Loucy (cell line): Measurements from ENCODE around the gene GPC5.

Experiments used
- H2AFZ ChIP-seq: fragments of 200-600 bp; sonication (generic); 2 replicates; pipeline ENCODE4 v1.6.0; 2016; ENCODE audit warnings: antibody characterized with exemption, mild to moderate bottlenecking, low read length, moderate library complexity
- H3F3A ChIP-seq: fragments of 200-600 bp; 2 replicates; pipeline ENCODE4 v1.6.0; 2016; ENCODE audit warnings: antibody characterized with exemption, low read depth, mild to moderate bottlenecking
- H3K27me3 ChIP-seq: fragments of 200-600 bp; sonication (generic); 2 replicates; pipeline ENCODE4 v1.6.1; 2014; ENCODE audit warnings: low read length, mild to moderate bottlenecking; ENCODE audit not compliant: insufficient read depth, poor library complexity, severe bottlenecking
- H3K36me3 ChIP-seq: fragments of 200-600 bp; sonication (generic); 2 replicates; pipeline ENCODE4 v1.6.1; 2016; ENCODE audit warnings: low read length; ENCODE audit not compliant: insufficient read depth
- H3K4me1 ChIP-seq: fragments of 200-600 bp; sonication (generic); 2 replicates; pipeline ENCODE4 v1.5.1; 2014; ENCODE audit warnings: low read length, mild to moderate bottlenecking; ENCODE audit not compliant: insufficient read depth, poor library complexity, severe bottlenecking
- H3K4me2 ChIP-seq: fragments of 200-600 bp; sonication (generic); 2 replicates; pipeline ENCODE4 v1.6.0; 2014; ENCODE audit warnings: antibody characterized with exemption, low read length, low read depth, mild to moderate bottlenecking; ENCODE audit not compliant: poor library complexity, severe bottlenecking
- H3K4me3 ChIP-seq: fragments of 200-600 bp; sonication (generic); 2 replicates; pipeline ENCODE4 v1.5.1; 2014; ENCODE audit warnings: low read length, mild to moderate bottlenecking, mixed read lengths; ENCODE audit not compliant: poor library complexity, severe bottlenecking
- H3K79me2 ChIP-seq: fragments of 200-600 bp; sonication (generic); 2 replicates; pipeline ENCODE4 v1.6.1; 2014; ENCODE audit warnings: low read length; ENCODE audit not compliant: insufficient read depth
- H3K9ac ChIP-seq: fragments of 200-600 bp; sonication (generic); 2 replicates; pipeline ENCODE4 v1.6.0; 2014; ENCODE audit warnings: mild to moderate bottlenecking, low read depth, low read length, moderate library complexity; ENCODE audit not compliant: poor library complexity, severe bottlenecking
- H3K9me2 ChIP-seq: fragments of 200-600 bp; sonication (generic); replicated peaks from 2 replicates; pipeline ENCODE4 v1.6.1; 2016; ENCODE audit warnings: low read depth, low read length, mixed read lengths
- H3K9me3 ChIP-seq: fragments of 200-600 bp; sonication (generic); 2 replicates; pipeline ENCODE4 v1.6.1; 2014; ENCODE audit warnings: mild to moderate bottlenecking, antibody characterized with exemption, low read length, low read depth; ENCODE audit not compliant: insufficient read depth
- H4K20me1 ChIP-seq: fragments of 200-600 bp; sonication (generic); 2 replicates; pipeline ENCODE4 v1.6.0; 2014; ENCODE audit warnings: antibody characterized with exemption, low read length, mild to moderate bottlenecking; ENCODE audit not compliant: insufficient read depth, poor library complexity, severe bottlenecking
- EZH2phosphoT487 ChIP-seq: fragments of 200-600 bp; IDR thresholded peaks from 2 replicates; pipeline ENCODE4 v1.6.1; 2018; ENCODE audit warnings: antibody characterized with exemption, mild to moderate bottlenecking, moderate library complexity, borderline replicate concordance
- TF ChIP-seq, protein P1 (sequence below): fragments of 200-600 bp; sonication (generic); conservative IDR thresholded peaks from 2 replicates; pipeline ENCODE4 v1.5.1; 2014; ENCODE audit warnings: mild to moderate bottlenecking, antibody characterized with exemption, low read length

GPC5 gene

DNA sequence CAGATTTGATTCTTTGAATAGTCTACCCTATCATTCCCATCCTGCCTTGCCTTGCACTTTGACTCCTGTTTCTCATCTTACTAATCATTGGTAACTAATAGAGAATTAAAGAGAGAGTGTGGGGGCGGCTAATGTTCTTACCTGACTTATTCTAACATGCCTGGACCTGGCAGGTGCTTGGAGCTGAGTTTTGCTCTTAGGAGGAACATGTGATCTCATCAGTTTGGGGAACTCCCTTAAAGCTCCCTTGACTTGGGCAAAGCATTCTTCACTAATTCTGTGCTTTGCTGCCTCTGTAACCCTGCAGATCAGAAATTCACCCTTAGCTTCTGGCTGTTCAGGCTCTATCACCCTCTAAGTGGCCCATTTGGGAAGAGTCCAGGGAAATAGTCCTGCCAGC is 861.1 kb downstream of the GPC5 start:
- TF ChIP-seq, protein P1, sequence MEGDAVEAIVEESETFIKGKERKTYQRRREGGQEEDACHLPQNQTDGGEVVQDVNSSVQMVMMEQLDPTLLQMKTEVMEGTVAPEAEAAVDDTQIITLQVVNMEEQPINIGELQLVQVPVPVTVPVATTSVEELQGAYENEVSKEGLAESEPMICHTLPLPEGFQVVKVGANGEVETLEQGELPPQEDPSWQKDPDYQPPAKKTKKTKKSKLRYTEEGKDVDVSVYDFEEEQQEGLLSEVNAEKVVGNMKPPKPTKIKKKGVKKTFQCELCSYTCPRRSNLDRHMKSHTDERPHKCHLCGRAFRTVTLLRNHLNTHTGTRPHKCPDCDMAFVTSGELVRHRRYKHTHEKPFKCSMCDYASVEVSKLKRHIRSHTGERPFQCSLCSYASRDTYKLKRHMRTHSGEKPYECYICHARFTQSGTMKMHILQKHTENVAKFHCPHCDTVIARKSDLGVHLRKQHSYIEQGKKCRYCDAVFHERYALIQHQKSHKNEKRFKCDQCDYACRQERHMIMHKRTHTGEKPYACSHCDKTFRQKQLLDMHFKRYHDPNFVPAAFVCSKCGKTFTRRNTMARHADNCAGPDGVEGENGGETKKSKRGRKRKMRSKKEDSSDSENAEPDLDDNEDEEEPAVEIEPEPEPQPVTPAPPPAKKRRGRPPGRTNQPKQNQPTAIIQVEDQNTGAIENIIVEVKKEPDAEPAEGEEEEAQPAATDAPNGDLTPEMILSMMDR, result no peak
- Histone ChIP-seq H2AFZ (no peak overlapping the region), H3K27me3 (no peaks in the 10 kb centered on the region), H3K9me3 (no peaks in the 10 kb centered on the region), H4K20me1 (no peaks in the 10 kb centered on the region), H3K79me2 (no peaks in the 10 kb centered on the region), H3K9ac (no peak overlapping the region), H3K4me1 (no peaks in the 10 kb centered on the region), H3K9me2 (no peaks in the 10 kb centered on the region), H3K36me3 (no peaks in the 10 kb centered on the region), H3K4me3 (no peak overlapping the region), H3K4me2 (no peak overlapping the region), H3F3A (no peaks in the 10 kb centered on the region)

DNA sequence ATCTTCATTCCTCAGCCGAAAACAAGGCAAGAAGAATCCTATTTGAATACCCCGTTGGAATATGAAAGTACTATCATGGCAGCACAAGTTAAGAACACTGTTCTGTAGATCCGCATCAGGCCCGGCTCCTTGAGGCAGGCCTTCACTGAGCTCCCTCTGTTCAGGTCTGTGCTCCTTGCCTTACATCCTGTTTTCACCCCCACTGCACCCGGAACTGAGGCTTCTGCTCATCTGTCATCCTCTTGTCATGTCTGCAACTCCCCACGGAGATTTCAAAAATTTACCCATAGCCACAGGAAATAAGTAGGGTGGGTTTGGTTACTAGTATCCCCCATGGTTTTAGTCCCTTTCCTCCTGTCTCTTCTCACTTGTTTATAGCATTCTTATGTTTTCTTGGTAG is 861.9 kb downstream of the GPC5 start:
- Histone ChIP-seq H4K20me1 (no peaks in the 10 kb centered on the region), H3K4me1 (no peaks in the 10 kb centered on the region), H3K4me3 (no peak overlapping the region), H3K79me2 (no peaks in the 10 kb centered on the region), H3K9me2 (no peaks in the 10 kb centered on the region), H3K4me2 (no peak overlapping the region), H3K27me3 (no peaks in the 10 kb centered on the region), H3K9me3 (no peaks in the 10 kb centered on the region), H3F3A (no peaks in the 10 kb centered on the region), H2AFZ (no peak overlapping the region), H3K9ac (no peak overlapping the region), H3K36me3 (no peaks in the 10 kb centered on the region)
- TF ChIP-seq, protein P1, result no peak
- TF ChIP-seq EZH2phosphoT487, result no peak

DNA sequence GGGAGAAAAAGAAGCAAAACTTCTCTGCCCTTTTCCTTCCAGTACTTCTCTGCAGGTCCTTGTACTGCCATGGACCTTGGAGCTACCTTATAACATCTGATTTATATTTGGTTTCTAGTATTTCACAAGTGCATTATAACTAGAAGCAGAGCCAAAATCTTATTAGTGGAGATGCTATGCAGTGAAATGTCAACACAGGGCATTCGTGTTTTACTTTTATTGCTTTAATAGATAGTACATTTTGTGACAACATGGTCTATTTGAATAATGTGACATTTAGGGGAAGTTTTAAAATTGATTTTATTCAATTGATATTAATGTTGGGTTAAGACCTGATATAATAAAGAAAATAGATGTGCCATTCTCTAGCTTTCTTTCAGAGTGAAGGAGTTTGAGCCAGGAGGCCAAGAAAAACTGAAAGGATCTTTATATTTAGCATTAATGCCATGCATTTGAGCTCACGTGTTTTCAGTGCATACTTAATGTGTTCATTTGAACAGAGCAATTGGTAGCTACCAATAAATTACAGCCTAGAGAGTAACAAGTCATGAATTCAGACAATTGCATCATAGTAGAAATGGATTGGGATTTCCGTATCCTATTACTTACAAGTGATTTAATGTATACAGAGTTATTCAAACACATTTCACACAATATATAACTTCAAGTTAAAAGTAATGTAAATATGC is 863.8 kb downstream of the GPC5 start:
- Histone ChIP-seq H3F3A (no peaks in the 10 kb centered on the region), H3K9ac (no peak overlapping the region), H3K9me3 (no peaks in the 10 kb centered on the region), H3K27me3 (no peaks in the 10 kb centered on the region), H2AFZ (no peak overlapping the region), H3K4me2 (no peak overlapping the region), H3K79me2 (no peaks in the 10 kb centered on the region), H4K20me1 (no peaks in the 10 kb centered on the region), H3K9me2 (no peaks in the 10 kb centered on the region), H3K4me1 (no peaks in the 10 kb centered on the region), H3K36me3 (no peaks in the 10 kb centered on the region), H3K4me3 (no peak overlapping the region)
- TF ChIP-seq, protein P1, result no peak
- TF ChIP-seq EZH2phosphoT487, result no peak
